ENCODE results near the gene CFAP100. TPM values are rescaled to one million over a fixed set of nuclear protein-coding genes. Genes with fewer than 3 reads are reported as not detected.

The CFAP100 gene
- total RNA-seq, 2 donors from 2014 or later: not detected

GRCh38 chr3:126352476-126353454, 41.9 kb upstream of the CFAP100 start:
- H3K27me3 Mint-ChIP-seq (ENCODE audit: low read depth): peaks cover 19% of the 10 kb centered on the region
- no peak overlapping the region for H3K4me3 Mint-ChIP-seq
- no peaks in the 10 kb centered on the region for H3K9me3 Mint-ChIP-seq
- no peak overlapping the region for H3K27ac Mint-ChIP-seq
- DNase-seq (no peak), ATAC-seq (replicated peaks in 1 of 2) (no peak)
- H3K36me3 Mint-ChIP-seq (ENCODE audit: insufficient read depth in 2 of 2): peaks cover 2% of the 10 kb centered on the region in 2 donors
- peaks cover 7% of the 10 kb centered on the region for H3K4me1 Mint-ChIP-seq (ENCODE audit: low read depth)

DNA sequence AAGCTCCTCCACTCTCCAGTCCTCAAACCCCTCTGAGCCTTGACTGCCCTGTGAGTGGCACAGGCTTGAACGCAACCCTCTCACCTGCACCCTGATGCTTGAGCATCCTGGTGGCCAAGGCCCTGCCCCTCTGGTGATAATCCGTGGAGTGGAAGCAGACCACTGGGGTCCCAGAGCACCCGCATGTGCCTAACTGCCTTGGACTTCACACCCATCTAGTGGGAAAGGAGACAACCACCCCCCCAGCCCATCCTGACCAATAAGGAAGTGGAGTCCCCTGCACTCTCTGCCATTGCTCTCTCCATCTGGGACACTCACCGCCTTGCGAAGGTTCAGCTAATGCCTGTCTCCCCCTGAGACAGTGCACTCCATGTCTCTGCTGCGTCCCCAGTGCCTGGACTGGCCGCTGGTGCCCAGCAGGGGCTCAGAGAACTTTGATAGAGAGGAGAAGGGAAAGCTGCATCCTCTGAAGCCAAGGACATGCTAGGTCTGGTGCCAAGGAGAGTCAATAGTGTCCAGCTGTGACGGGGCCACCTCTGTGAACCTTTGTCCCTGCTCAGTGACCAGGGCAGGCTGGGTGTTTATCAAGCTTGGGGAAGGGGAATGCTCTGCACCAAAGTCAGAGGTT, 40.9 kb upstream of the CFAP100 start:
- ATAC-seq (replicated peaks in 1 of 2) (no peak), DNase-seq (no peak)
- Mint-ChIP-seq H3K4me3 (no peak overlapping the region), H3K36me3 (ENCODE audit: insufficient read depth in 2 of 2) (peaks cover 2% of the 10 kb centered on the region in 2 donors), H3K27me3 (ENCODE audit: low read depth) (peaks cover 30% of the 10 kb centered on the region), H3K4me1 (ENCODE audit: low read depth) (peaks cover 12% of the 10 kb centered on the region), H3K9me3 (no peaks in the 10 kb centered on the region), H3K27ac (no peak overlapping the region)

DNA sequence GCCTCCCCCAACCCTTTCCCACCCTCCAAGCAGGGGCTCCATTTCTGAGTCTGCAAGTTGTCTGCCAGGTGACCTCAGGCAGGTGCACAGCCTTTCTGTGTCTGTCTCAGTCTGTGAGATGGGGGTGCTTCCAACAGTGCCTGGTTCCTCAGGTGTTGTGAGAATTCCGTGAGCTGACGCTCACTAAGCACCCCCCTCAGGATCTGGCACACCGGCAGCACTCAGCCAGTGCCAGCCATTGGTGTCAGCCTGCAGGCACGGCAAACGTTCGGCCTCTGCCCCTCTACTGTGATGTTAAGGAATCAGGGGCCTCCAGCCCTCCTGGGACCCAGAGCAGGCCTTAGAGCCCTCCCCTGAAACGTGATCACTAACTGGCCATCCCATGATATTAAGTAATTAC, 39.9 kb upstream of the CFAP100 start:
- H3K36me3 Mint-ChIP-seq (ENCODE audit: insufficient read depth in 2 of 2): peaks cover 2% of the 10 kb centered on the region in 2 donors
- H3K4me1 Mint-ChIP-seq (ENCODE audit: low read depth): peaks cover 12% of the 10 kb centered on the region
- H3K27ac Mint-ChIP-seq: no peak overlapping the region
- ATAC-seq (replicated peaks in 1 of 2) (no peak), DNase-seq (no peak)
- no peak overlapping the region for H3K4me3 Mint-ChIP-seq
- H3K27me3 Mint-ChIP-seq (ENCODE audit: low read depth): peaks cover 38% of the 10 kb centered on the region
- no peaks in the 10 kb centered on the region for H3K9me3 Mint-ChIP-seq

GRCh38 chr3:126355251-126355650, 39.5 kb upstream of the CFAP100 start:
- Mint-ChIP-seq H3K4me3 (peak overlapping the region; percentile 23 to 52), H3K4me1 (ENCODE audit: low read depth) (peaks cover 12% of the 10 kb centered on the region), H3K9me3 (no peaks in the 10 kb centered on the region), H3K27me3 (ENCODE audit: low read depth) (peaks cover 42% of the 10 kb centered on the region), H3K27ac (no peak overlapping the region), H3K36me3 (ENCODE audit: insufficient read depth in 2 of 2) (peaks cover 2% of the 10 kb centered on the region in 2 donors)
- no peak for ATAC-seq (replicated peaks in 1 of 2)
- no peak for DNase-seq

GRCh38 chr3:126355777-126356372, 38.8 kb upstream of the CFAP100 start:
- Mint-ChIP-seq H3K27me3 (ENCODE audit: low read depth) (peaks cover 48% of the 10 kb centered on the region), H3K4me3 (peak overlapping the region; percentile 66 to 86), H3K36me3 (ENCODE audit: insufficient read depth in 2 of 2) (peaks cover 2% of the 10 kb centered on the region in 2 donors), H3K27ac (no peak overlapping the region), H3K4me1 (ENCODE audit: low read depth) (peaks cover 12% of the 10 kb centered on the region), H3K9me3 (no peaks in the 10 kb centered on the region)
- peak in 1 of 2 donors; percentile 10 for DNase-seq
- no peak for ATAC-seq (replicated peaks in 1 of 2)

DNA sequence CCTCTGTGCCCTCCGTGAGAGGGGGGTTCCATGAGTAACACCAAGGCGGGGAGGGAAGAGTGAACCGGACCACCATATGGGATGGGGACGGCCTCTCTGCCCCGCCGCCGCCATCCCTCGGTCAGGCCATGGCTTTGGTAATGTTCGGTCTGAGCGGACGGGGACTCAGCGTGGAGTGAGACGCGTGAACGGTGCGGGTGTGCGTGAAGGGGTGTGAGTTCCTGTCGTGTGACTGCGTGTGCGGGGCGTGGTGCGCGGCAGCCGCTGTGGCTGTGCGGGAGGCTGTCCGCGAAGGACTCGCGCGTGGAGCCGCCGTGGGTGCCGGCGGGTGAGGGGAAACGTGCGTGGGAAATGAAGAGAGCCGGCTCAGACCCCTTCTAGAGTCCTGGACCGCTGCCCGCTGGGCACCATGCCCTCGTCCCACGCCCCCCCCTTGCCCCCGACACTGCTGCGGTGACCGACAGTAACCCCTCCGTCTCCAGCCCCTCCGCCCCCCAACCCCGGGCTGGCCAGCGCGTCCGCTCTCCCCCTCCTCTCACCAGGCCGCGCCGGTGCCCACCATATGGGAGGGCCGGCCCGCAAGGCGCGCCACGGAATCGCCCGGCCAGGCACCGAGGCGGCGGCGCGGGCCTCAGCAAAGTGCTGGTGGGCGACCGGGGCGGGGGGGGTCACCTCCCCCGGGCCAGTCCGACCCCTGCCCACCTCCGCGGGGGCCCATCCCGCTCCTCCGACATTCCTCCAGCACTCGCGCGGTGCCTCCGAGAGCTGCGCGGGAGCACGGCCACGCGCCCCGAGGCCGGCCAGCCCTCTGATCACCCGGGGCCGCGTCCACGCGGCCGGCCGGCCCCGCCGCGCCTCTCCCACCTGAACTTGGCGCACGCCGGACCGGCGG, 38.1 kb upstream of the CFAP100 start:
- Mint-ChIP-seq H3K27ac (no peak overlapping the region), H3K4me1 (ENCODE audit: low read depth) (peaks cover 12% of the 10 kb centered on the region), H3K9me3 (no peaks in the 10 kb centered on the region), H3K4me3 (peak overlapping the region; percentile 66 to 86), H3K36me3 (ENCODE audit: insufficient read depth in 2 of 2) (peaks cover 2% of the 10 kb centered on the region in 2 donors), H3K27me3 (ENCODE audit: low read depth) (peaks cover 53% of the 10 kb centered on the region)
- ATAC-seq (replicated peaks in 1 of 2) (peak; percentile 3 to 4), DNase-seq (peak in 1 of 2 donors; percentile 8)

DNA sequence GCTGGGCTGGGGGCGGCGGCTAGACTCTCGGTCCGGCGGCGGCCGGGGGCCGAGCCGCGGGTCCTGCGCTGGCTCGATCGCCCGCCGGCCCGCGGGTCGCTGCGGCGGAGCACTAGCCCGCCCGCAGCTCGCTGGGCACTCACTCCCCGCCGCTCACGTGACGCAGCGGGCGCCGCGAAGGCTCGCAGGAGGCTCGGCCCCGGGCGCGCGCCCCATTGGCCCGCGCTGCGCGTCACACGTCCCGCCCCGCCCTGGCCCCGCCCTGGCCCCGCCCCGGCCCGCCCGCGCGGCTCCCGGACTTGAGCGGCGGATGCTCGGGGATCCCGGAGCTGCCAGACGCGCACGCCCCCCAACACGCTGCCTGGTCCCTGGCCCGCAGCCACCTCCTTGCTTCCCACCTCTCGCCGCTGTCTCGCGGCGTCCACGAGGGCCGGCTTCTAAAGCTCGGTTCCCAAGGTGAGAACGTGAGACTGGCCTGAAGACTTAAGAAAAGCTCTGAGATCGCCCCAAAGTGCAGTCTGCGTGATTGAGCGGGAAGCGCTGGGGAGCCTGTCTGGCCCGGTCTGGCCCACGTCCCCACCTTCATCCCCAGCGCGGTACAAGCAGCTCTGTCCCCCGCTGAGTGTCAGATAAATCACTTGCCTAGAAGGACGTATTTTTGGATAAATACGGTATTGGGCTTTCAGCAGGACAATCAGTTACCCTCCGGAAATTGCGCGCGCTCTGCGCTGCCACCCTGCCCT, 37.2 kb upstream of the CFAP100 start, which contains the start of gene KLF15:
KLF15 (minus strand) TSS at position 114 of the 743 bp plus-strand sequence. CDS start 4,486 bp downstream, outside the sequence.
- H3K4me1 Mint-ChIP-seq (ENCODE audit: low read depth): peaks cover 16% of the 10 kb centered on the region
- H3K27me3 Mint-ChIP-seq (ENCODE audit: low read depth): peaks cover 57% of the 10 kb centered on the region
- ATAC-seq (replicated peaks in 1 of 2) (peak; percentile 94 to 95), DNase-seq (peak; percentile 80 to 86)
- H3K36me3 Mint-ChIP-seq (ENCODE audit: insufficient read depth in 2 of 2): peaks cover 2% of the 10 kb centered on the region in 2 donors
- no peak within 1 kb of the TSS for H3K27ac Mint-ChIP-seq
- H3K9me3 Mint-ChIP-seq: no peaks in the 10 kb centered on the region
- peak within 1 kb of the TSS; percentile 86 to 87 for H3K4me3 Mint-ChIP-seq

GRCh38 chr3:126358038-126358815, 36.5 kb upstream of the CFAP100 start:
- Mint-ChIP-seq H3K4me3 (peak overlapping the region; percentile 86 to 87), H3K9me3 (no peaks in the 10 kb centered on the region), H3K27ac (no peak overlapping the region), H3K4me1 (ENCODE audit: low read depth) (peaks cover 18% of the 10 kb centered on the region), H3K27me3 (ENCODE audit: low read depth) (peaks cover 59% of the 10 kb centered on the region), H3K36me3 (ENCODE audit: insufficient read depth in 2 of 2) (peaks cover 2% of the 10 kb centered on the region in 2 donors)
- no peak for DNase-seq
- no peak for ATAC-seq (replicated peaks in 1 of 2)

GRCh38 chr3:126358816-126359181, 35.9 kb upstream of the CFAP100 start:
- no peak overlapping the region for H3K27ac Mint-ChIP-seq
- DNase-seq: no peak
- H3K9me3 Mint-ChIP-seq: no peaks in the 10 kb centered on the region
- ATAC-seq (replicated peaks in 1 of 2): no peak
- peaks cover 18% of the 10 kb centered on the region for H3K4me1 Mint-ChIP-seq (ENCODE audit: low read depth)
- H3K36me3 Mint-ChIP-seq (ENCODE audit: insufficient read depth in 2 of 2): peaks cover 2% of the 10 kb centered on the region in 2 donors
- H3K27me3 Mint-ChIP-seq (ENCODE audit: low read depth): peaks cover 59% of the 10 kb centered on the region
- peak overlapping the region in 1 of 2 donors; percentile 17 for H3K4me3 Mint-ChIP-seq

GRCh38 chr3:126360046-126360713, 34.5 kb upstream of the CFAP100 start:
- Mint-ChIP-seq H3K4me1 (ENCODE audit: low read depth) (peaks cover 18% of the 10 kb centered on the region), H3K9me3 (no peaks in the 10 kb centered on the region), H3K36me3 (ENCODE audit: insufficient read depth in 2 of 2) (peaks cover 2% of the 10 kb centered on the region in 2 donors), H3K27me3 (ENCODE audit: low read depth) (peaks cover 57% of the 10 kb centered on the region), H3K27ac (no peak overlapping the region), H3K4me3 (no peak overlapping the region)
- no peak for DNase-seq
- no peak for ATAC-seq (replicated peaks in 1 of 2)

- Mint-ChIP-seq H3K27me3 (ENCODE audit: low read depth) (peaks cover 52% of the 10 kb centered on the region), H3K4me3 (no peak overlapping the region), H3K4me1 (ENCODE audit: low read depth) (peaks cover 18% of the 10 kb centered on the region), H3K27ac (no peak overlapping the region), H3K9me3 (no peaks in the 10 kb centered on the region), H3K36me3 (ENCODE audit: insufficient read depth in 2 of 2) (peaks cover 2% of the 10 kb centered on the region in 2 donors)
- ATAC-seq (replicated peaks in 1 of 2) (no peak), DNase-seq (no peak)
Measured at GRCh38 chr3:126360714-126361060, 34.0 kb upstream of the CFAP100 start.

All from activated T-cell treated with anti-CD3 and anti-CD28 coated beads, Interleukin-2, amount 50 U/mL, for 72 hours (primary cell).